ENCODE measurements around the gene CDH23.

Gene CDH23

DNA sequence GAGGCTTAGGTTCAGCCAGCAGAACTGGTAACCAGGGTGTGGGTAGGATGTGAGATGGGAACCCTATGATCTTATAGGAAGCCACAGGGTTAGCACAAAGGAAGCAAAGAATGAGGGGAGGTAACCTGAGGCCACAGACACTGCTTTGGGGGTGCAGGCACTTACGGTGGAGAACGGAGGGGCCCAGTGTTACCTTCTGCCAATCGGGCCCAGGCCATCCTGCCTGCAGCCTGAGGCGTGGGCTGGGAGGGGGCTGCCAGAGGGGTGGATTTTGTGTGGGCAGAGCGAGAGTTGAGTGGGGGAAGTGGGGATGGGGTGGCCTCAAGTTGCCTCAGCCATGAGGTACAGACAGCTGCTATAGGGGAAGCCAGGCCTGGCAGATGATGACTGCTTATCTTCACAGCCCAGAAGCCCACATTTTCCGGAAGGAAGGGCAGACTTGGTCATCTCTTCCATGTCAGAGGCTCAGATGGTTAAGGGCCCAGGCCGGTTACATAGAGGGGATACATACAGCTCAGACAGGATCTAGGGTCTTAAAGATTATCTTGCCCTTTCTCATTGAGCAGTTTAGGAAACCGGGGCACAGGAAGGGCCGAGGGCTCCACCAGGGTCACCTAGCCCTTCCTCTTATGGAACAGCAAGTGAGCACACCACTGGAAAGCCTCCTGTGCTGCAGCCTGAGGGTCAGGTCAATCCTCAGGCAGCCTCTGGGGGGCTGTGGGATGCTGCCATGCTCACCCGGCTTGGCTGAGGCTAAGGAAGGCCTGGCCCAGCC, 401.0 kb downstream of the CDH23 start:
- intact Hi-C loops (cut with DNase I) = no loop called here

DNA sequence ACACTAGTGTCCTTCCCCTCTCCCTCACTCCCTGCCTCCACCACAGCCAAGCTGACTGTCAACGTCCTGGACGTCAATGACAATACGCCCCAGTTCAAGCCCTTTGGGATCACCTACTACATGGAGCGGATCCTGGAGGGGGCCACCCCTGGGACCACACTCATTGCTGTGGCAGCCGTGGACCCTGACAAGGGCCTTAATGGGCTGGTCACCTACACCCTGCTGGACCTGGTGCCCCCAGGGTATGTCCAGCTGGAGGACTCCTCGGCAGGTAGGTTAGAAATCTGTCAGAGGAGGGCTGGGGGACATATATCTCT, 401.5 kb downstream of the CDH23 start:
- DNase-seq = no peak
- intact Hi-C loops (cut with DNase I) = no loop called here

More for the DNA sequence above, 401.0 kb downstream of the CDH23 start:
- DNase-seq = peak in 1 of 42 donors; percentile 25

DNA sequence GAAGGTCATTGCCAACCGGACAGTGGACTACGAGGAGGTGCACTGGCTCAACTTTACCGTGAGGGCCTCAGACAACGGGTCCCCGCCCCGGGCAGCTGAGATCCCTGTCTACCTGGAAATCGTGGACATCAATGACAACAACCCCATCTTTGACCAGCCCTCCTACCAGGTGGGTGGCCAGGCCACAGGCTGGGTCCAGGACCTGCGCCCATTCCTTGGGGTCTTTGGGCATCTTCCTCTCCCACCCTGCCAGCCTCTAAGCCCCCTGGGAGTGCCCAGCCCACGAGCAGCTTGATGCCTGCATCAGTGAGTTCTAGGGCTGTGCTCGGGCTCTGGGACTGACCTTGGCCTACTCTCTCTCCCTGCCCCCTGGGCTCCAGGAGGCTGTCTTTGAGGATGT, 402.4 kb downstream of the CDH23 start:
- no peak for DNase-seq
- intact Hi-C loops (cut with DNase I) = no loop called here

DNA sequence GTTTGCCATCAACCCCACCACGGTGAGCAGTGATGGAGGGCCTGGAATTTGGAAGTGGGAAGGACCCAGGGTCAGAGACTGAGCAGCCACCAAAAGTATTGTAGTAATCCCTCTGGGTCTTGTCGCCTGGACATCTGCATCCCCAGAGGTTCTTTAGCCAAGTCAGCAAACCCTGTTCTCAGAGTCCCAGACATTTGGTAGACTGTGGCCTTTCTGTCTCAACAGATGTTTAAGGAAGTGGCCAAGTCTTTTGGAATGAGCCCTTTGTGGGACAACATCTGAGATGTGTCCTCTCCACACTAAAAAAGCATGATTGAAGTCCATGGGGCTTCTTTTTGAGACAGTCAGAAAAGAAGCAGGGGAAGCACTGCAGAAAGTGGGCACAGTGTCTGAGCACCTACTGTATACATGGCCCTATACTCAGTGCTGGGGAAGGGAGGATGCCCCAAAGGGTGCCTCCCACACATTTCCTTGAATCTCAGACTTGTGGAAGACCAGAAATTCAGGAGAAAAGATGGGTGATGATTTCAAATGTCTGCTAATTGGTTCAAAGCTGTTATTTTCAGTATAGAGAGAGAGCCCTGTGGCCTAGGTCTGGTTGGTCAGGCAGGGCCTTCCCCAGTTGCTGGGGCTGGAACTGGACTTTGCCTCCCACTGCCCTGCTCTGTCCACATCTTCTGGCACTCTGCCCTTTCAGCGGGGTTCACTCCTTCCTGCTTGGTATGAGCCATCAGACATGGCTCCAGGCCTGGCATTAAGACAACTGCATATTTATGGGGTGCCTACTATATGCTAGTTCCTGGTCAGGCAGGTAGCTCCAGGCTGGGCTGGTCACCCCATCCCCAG, 403.1 kb downstream of the CDH23 start:
- no peak for DNase-seq
- intact Hi-C loops (cut with DNase I) = no loop called here

DNA sequence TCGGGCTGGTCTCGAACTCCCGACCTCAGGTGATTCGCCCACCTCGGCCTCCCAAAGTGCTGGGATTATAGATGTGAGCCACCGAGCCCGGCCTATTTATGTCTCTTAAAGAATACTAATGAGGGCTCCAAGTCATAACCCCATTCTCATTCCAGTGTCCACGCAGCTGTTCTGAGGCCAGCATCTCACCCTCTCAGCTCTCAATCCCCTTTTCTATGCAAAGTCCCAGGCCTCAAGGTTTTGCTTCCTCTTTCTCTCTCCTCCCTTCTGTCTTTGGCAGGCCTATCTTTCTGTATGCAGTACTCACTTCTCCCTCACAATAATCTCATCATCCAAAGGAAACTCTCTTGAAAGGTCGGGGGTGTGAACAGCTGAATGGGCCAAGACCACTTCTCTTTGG, 404.6 kb downstream of the CDH23 start:
- intact Hi-C loops (cut with DNase I) = no loop called here

GRCh38 chr10:71802235-71802634, 405.5 kb downstream of the CDH23 start:
- intact Hi-C loops (cut with DNase I) = no loop called here
- no peak for DNase-seq

More for the DNA sequence above, 404.6 kb downstream of the CDH23 start:
- peak in 1 of 42 donors; percentile 10 for DNase-seq

- DNase-seq = no peak
- intact Hi-C loops (cut with DNase I) = no loop called here
Measured at GRCh38 chr10:71802715-71803488, 406.2 kb downstream of the CDH23 start.

DNA sequence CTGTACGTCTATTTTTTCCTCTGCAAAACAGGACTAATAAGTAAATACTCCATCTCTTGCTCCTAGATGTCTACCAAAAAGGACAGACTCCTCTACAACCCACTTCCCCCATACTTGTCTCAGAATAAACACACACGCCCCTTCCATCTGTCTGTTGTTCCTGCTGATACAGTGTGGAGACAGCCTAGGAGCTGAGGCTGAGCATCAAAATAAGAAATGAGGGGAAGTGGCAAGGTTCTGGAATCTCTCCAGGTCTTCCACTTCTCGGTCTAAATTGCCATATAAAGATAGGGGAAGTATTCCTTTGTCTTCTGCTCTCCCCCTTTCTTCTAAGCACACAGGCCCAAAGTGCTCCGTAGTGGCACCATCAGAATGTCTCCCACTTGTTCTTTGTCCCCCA, 407.4 kb downstream of the CDH23 start:
- intact Hi-C loops (cut with DNase I) = no loop called here
- peak in 4 of 42 donors; percentile 9 to 49 (median 16) for DNase-seq

- peak in 13 of 42 donors; percentile 12 to 66 (median 39) for DNase-seq
- intact Hi-C loops (cut with DNase I) = no loop called here
Measured at GRCh38 chr10:71805776-71806703, 409.3 kb downstream of the CDH23 start.

DNA sequence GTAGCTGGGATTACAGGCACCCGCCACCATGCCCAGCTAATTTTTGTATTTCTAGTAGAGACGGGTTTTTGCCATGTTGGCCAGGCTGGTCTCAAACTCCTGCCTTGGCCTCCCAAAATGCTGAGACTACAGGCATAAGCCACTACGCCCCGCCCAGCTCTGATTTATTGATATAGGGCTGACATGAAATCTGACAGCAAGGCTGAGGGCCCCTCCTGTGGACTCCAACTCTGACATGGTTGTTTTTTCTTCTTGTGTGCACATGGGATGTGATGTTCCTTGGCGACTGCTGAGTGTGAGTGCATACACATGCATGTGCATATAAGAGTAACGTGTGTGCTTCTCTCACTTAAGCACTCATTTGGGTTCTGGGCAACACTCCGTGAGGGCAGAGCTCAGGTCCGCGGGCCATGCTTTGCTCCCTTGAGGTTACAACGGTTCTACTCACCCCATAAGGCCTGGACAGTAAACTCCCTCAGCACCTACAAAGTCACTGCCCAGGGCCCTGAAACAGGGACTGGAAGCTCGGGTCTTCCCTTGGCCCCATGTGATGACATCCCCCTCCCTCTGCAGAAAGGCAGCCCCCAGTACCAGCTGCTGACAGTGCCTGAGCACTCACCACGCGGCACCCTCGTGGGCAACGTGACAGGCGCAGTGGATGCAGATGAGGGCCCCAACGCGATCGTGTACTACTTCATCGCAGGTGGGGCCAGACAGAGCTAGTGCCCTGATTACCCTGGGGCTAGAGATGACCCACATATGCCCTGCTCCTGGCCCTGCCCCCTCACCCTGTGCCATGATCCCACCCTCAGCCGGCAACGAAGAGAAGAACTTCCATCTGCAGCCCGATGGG, 410.2 kb downstream of the CDH23 start:
- DNase-seq = no peak

GRCh38 chr10:71807557-71808510, 411.1 kb downstream of the CDH23 start:
- DNase-seq = no peak
- intact Hi-C loops (cut with DNase I) = no loop called here

More for the DNA sequence above, 410.2 kb downstream of the CDH23 start:
- intact Hi-C loops (cut with DNase I) = no loop called here

DNA sequence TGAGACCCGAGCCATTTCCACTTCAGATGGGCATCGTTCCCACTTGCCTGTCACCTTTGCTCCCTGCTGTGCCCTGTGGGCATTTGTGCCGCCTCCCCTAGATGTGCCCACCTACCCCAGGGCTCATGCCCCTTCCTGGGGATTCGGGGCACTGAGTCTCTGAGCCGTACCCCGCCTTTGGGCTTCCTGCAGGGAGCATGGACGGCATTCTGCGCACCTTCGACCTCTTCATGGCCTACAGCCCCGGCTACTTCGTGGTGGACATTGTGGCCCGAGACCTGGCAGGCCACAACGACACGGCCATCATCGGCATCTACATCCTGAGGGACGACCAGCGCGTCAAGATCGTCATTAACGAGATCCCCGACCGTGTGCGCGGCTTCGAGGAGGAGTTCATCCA, 412.9 kb downstream of the CDH23 start:
- no peak for DNase-seq
- intact Hi-C loops (cut with DNase I) = loop anchor here (10.0 kb wide), 1 partner anchor 495 kb away; the partner anchor contains the start of gene SLC29A3

GRCh38 chr10:71810048-71810750, 413.5 kb downstream of the CDH23 start:
- intact Hi-C loops (cut with DNase I) = loop anchor here (10.0 kb wide), 1 partner anchor 495 kb away; the partner anchor contains the start of gene SLC29A3
- DNase-seq = no peak

GRCh38 chr10:71811351-71811750, 414.6 kb downstream of the CDH23 start:
- intact Hi-C loops (cut with DNase I) = loop anchor here (10.0 kb wide), 1 partner anchor 497 kb away; the partner anchor contains the start of gene SLC29A3
- peak in 1 of 42 donors; percentile 31 for DNase-seq
